Measurements from ENCODE around the gene CDADC1.

The CDADC1 gene

DNA sequence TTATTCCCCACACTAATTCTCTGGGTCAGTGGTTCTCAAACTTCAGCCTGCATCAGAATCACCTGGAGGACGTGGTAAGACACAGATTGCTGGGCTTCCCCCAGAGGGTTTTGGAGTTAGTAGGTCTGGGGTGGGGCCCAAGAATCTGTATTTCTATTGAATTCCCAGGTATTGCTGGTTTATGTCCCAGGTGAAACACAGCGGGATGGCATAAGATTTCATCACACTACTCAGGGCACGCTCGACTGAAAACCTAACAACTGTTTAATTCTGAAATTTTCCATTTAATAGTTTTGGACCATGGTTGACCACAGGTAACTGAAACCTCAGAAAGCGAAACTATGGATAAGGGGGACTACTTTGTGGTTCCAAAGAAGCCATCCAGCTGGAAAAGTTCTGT, 21.1 kb upstream of the CDADC1 start:
- H3K27me3 ChIP-seq: peaks cover 25% of the 10 kb centered on the region
- no peaks in the 10 kb centered on the region for H3K36me3 ChIP-seq
- DNase-seq: no peak
- no peak overlapping the region for H3K4me3 ChIP-seq (ENCODE audit: low read depth, low read length)
- no peaks in the 10 kb centered on the region for H3K9me3 ChIP-seq
- TF ChIP-seq, protein P1, sequence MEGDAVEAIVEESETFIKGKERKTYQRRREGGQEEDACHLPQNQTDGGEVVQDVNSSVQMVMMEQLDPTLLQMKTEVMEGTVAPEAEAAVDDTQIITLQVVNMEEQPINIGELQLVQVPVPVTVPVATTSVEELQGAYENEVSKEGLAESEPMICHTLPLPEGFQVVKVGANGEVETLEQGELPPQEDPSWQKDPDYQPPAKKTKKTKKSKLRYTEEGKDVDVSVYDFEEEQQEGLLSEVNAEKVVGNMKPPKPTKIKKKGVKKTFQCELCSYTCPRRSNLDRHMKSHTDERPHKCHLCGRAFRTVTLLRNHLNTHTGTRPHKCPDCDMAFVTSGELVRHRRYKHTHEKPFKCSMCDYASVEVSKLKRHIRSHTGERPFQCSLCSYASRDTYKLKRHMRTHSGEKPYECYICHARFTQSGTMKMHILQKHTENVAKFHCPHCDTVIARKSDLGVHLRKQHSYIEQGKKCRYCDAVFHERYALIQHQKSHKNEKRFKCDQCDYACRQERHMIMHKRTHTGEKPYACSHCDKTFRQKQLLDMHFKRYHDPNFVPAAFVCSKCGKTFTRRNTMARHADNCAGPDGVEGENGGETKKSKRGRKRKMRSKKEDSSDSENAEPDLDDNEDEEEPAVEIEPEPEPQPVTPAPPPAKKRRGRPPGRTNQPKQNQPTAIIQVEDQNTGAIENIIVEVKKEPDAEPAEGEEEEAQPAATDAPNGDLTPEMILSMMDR (IDR thresholded peaks at IDR 0.05; ENCODE audit: low read depth, low read length): no peak
- no peaks in the 10 kb centered on the region for H3K4me1 ChIP-seq

DNA sequence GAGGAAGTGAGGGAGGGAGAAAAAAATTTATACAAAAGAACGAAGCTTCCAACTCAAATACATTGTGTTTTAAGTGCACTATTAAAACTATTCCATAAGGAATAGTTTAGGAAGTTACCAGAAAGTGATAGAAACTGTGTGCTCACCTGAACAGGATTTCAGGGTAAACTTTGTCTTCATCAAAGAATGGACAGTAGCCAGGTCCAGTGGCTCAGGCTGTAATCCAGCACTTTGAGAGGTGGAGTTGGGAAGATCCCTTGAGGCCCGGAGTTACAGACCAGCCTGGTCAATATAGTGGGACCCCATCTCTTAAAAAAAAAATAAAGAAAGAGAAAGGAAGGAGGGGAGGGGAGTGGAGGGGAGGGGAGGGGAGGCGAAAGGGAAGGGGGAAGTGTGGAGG, 13.0 kb upstream of the CDADC1 start:
- no peaks in the 10 kb centered on the region for H3K27me3 ChIP-seq
- TF ChIP-seq, protein P1 (IDR thresholded peaks at IDR 0.05; ENCODE audit: low read depth, low read length): no peak
- no peak for DNase-seq

DNA sequence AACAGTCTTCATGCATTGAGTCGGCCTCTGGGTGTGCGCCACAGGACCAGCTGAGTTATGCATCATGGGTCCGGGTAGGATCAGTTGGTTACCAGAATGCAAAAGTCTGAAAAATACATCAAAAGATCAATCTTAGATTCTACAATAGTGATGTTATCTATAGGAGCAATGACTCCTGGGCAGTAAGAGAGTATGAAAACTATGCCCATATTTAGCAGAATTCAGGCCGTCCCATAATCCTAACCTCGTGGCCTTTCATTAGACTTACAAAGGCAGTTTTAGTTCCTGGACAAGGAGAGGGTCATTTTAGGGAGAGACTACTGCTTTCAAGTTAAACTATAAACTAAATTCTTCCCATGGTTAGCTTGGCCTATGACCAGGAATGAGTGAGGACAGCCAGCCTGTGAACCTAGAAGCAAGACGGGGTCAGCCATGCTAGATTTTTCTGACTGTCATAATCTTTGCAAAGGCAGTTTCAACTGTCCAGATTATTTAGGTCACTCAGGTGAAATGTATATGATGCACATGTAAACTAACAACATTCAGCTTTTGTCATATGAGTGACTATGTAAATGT, 11.8 kb upstream of the CDADC1 start:
- TF ChIP-seq, protein P1 (IDR thresholded peaks at IDR 0.05; ENCODE audit: low read depth, low read length): no peak
- H3K27me3 ChIP-seq: no peaks in the 10 kb centered on the region
- H3K36me3 ChIP-seq: no peaks in the 10 kb centered on the region
- DNase-seq: no peak
- no peaks in the 10 kb centered on the region for H3K4me1 ChIP-seq
- H3K9me3 ChIP-seq: no peaks in the 10 kb centered on the region
- H3K4me3 ChIP-seq (ENCODE audit: low read depth, low read length): no peak overlapping the region

More for the DNA sequence above, 13.0 kb upstream of the CDADC1 start:
- H3K4me3 ChIP-seq (ENCODE audit: low read depth, low read length): no peak overlapping the region
- no peaks in the 10 kb centered on the region for H3K9me3 ChIP-seq
- H3K36me3 ChIP-seq: no peaks in the 10 kb centered on the region
- no peaks in the 10 kb centered on the region for H3K4me1 ChIP-seq

DNA sequence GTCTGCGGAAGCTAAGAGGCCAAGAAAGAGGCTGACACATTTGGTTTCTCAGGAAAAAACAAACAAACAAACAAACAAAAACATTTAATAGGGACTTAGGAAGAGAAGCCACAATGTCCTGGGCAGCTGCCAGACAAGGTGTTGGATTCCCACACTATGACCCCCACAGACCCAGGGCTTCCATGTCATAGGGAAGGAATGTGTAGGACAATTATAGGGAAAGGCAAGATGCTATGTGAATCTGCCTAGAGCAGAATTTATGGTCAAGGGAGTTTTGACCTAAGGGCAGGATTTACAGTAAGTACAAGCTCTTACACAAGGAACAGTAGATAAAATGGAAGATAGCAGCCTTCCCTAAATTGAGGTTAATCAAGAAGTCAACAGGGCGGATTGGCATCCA, 9.1 kb upstream of the CDADC1 start:
- no peaks in the 10 kb centered on the region for H3K36me3 ChIP-seq
- H3K9me3 ChIP-seq: no peaks in the 10 kb centered on the region
- no peaks in the 10 kb centered on the region for H3K4me1 ChIP-seq
- TF ChIP-seq, protein P1 (IDR thresholded peaks at IDR 0.05; ENCODE audit: low read depth, low read length): no peak
- no peaks in the 10 kb centered on the region for H3K27me3 ChIP-seq
- H3K4me3 ChIP-seq (ENCODE audit: low read depth, low read length): no peak overlapping the region
- no peak for DNase-seq

DNA sequence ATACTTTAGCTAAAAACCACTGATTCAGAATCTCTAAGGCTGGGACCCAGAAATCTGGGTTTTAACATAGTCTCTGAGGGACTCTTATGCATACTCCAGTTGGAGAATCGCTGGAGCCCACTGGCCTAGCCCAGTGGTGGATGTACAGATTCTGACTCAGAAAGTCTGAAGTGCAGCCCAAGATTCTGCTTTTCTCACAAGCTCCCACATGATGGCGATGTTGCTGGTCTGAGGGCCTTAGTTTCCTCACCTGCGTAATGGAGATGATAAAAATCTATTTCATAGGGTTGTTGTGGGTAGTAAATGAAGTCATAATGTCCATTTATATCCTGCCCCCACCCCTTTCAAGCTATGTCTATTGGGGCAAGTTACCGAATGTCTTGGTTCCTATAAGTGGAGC, 7.7 kb upstream of the CDADC1 start:
- DNase-seq: no peak
- TF ChIP-seq, protein P1 (IDR thresholded peaks at IDR 0.05; ENCODE audit: low read depth, low read length): peak; percentile 69
- no peaks in the 10 kb centered on the region for H3K9me3 ChIP-seq
- H3K36me3 ChIP-seq: no peaks in the 10 kb centered on the region
- H3K4me3 ChIP-seq (ENCODE audit: low read depth, low read length): no peak overlapping the region
- peaks cover 3% of the 10 kb centered on the region for H3K27me3 ChIP-seq
- no peaks in the 10 kb centered on the region for H3K4me1 ChIP-seq

DNA sequence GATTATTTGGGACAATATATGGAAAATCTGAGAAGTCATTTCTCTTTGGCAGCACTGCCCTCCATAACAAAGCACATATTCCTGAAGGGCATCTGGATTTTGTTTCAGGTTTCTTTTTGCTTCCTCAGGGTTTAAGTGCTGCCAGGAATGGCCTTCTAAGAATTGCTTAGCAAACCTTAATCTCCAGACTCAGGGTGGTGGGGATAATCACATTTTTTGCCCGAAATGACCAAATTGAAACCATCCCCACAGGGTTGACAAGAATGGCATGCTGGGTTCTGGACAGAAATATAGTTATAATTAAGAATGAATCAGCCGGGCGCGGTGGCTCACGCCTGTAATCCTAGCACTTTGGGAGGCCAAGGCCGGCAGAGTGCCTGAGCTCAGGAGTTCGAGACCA, 6.4 kb upstream of the CDADC1 start:
- no peak for DNase-seq

More for the DNA sequence above, 6.4 kb upstream of the CDADC1 start:
- no peaks in the 10 kb centered on the region for H3K9me3 ChIP-seq
- no peaks in the 10 kb centered on the region for H3K4me1 ChIP-seq
- H3K4me3 ChIP-seq (ENCODE audit: low read depth, low read length): no peak overlapping the region
- H3K36me3 ChIP-seq: no peaks in the 10 kb centered on the region
- TF ChIP-seq, protein P1 (IDR thresholded peaks at IDR 0.05; ENCODE audit: low read depth, low read length): no peak
- peaks cover 3% of the 10 kb centered on the region for H3K27me3 ChIP-seq
